ENCODE data around the gene SH3PXD2A.
"Not testable (repeated sequence)": the region's sequence is repeated elsewhere in the genome, so short reads cannot be mapped to it uniquely, and the experiment has no call there.

Gene SH3PXD2A

DNA sequence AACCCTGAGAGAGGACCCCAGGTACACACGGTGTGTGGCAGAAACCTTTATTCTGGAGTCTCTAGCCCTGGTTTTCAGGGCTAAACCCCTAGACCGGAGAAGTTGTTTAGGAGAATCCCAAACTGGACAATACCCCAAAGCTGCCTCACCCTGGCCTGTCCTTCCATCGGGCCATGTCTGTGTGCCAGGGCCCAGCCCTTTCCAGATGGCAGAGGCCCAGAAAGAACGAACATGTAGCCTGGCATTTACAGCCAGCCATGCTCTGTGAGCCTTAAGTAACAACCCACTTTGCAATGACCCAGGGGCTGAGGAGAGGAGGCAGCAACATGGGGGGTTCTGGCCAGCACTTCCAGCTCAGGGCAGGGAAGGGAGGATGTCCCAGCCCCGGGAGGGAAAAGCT is 219.8 kb downstream of the SH3PXD2A start:
- peak in 1 of 58 donors; percentile 11 for DNase-seq

DNA sequence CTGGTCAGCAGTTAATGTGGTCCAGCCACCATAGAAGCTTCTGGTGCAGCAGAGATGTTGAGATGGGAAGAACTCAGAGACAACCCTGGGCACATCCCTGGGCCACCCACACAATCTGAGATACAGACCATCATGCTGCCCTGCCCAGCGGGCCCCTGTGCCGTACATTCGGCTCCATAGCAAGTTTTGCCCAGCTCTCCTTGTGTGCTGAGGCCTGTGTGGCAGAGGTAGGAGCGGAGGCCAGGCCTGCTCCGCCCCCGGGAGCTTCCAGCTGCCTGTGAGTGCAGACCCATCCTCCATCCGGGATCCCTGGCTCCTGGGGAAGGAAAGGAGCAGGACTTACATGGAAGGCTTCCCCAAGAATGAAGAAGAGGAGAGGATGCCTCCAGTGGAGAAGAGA is 221.5 kb downstream of the SH3PXD2A start:
- DNase-seq, result no peak

DNA sequence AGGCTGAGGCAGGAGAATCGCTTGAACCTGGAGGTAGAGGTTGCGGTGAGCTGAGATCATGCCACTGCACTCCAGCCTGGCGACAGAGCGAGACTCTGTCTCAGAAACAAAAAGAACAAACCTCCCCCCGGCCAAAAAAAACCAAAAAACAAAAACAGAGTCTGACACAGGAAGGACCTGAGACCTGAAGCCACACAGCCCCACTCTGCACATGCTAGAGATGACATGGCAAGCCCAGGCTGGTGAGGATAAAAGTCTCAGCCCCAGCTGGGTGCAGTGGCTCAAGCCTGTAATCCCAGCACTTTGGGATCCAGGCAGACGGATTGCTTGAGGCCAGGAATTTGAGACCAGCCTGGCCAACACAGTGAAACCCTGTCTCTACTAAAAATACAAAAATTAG is 222.5 kb downstream of the SH3PXD2A start:
- DNase-seq, result not testable (repeated sequence)

DNA sequence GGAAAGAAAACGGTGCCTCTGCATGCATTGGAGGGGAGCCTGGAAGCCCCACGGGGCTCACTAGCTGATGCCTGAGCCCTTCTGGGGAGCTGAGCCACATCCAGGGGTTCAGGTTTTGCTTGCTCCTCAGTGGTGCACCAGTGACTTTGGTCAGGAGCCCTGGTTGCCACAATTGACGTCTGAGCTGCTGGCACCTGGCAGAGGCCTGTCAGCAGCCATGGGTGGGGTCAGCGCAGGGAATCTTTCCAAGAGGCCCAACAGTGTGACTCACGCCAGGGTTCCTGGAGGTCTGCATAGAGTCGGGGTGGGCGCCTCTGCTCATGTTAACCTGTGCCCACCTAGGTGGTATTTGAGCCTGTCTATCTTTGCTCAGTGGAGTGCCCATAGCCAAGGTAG is 223.1 kb downstream of the SH3PXD2A start:
- DNase-seq, result no peak

DNA sequence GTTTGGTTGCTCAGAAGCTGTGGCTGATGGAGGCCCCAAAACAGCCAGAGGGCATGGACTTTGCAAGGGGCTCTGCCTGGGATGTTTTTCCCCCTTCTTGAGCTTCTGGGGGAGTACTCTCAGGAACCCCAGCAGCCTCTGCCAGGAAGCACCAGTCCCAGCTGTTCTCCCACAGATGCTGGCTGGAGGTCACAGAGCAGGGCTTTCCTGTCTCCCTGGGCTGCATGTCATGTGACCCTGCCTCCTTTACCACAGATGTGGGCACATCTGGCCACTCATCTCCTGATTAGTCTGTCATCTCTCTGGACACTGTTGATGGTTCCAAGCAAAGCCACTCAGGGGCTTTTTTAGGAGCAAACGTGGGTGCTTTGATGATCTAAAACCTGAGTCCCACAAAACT is 225.2 kb downstream of the SH3PXD2A start:
- peak in 5 of 58 donors; percentile 20 to 42 (median 32) for DNase-seq

DNA sequence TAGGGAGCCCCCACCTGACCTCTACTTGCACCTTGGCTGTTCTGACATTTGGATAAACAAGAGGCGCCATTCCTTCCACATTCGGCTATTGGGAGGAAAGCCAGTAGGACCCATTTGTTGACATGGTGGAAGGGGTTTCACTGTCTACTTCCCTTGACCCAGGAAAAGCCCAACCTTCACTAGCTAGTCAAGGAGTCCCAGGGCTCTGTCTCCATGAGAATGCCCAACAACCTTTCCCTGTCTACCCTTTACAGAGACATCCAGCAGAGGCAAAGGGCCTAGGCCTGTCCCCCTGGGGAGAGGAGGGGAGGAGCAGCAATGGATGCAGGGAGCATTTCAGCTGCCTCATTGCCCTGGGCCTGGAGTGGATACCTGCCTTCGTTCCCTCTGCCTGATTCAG is 225.8 kb downstream of the SH3PXD2A start:
- no peak for DNase-seq

DNA sequence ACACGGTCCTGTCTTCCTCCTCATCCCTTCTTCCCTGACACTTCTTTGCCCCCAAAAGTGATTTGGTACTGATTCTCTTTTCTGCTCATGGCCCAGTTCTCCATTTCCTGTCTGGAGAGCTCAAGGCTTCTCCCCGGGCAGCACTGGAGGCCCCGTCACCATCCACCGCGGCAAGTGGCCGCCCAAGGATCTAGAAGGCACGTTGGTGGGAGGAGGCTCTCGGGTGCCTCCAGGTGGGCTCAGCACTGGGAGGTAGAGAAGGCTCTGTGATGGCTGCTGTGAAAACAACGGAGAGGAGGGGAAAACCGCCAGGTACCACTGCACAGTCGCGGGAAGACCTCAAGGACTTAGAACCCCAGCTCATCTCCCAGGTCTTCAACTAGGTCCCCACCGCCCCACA is 227.5 kb downstream of the SH3PXD2A start:
- no peak for DNase-seq

DNA sequence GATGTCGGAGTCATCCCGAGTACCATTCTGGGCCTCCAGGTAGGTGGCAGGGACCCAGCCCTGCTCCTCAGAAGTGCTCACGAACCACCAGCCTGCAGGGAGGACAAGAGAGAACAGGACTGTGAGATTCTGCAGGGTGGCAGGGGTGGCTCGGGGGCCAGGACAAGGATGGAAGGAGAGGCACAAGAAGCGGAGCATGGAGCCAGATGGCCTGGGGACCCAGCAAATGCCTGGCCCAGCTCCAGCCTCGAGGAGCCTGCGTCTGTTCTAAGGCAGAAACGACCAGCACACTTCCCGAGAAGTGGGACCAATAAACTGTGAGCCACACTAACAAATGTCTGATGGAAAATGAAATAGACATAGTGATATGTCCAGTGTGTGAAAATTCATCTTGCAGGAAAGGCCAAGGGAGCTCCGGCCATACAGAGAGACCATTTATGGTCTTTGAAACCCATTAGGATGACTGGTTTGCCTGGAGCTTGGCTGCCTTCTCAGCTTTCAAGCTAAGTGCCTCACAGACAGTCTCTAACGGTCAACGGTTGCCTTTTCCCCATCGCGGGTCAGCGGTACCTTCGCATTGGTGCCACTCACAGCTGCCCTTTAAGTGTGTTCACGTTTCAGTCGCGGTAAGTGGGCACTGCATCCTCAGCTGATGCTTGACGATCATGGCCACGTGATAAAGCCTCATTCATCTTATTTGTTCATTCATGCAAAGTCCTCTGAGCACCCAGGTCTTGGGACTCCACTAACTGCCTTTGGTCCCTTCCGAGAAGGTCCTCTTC is 228.1 kb downstream of the SH3PXD2A start:
- DNase-seq, result no peak

DNA sequence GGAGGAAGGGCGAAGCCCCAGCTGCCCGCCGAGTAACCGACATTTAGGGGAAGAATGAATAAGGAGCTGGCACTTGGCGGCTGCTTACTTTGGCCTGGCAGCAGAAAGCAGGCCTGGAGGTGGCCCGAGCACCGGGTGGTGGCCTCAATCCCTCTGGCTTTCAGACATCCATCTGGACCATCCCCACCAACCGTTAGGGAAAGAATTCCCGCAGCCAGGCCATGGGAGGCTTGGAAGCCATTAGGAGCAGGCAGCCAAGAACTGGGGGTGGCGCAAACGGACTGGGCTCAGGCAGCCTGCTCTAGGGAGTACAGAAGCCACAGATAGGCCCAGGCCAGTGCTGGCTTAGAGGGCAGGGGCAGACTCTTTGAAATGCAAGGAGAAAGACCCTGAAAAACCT is 229.2 kb downstream of the SH3PXD2A start:
- DNase-seq, result peak in 39 of 58 donors; percentile 16 to 87 (median 57)

DNA sequence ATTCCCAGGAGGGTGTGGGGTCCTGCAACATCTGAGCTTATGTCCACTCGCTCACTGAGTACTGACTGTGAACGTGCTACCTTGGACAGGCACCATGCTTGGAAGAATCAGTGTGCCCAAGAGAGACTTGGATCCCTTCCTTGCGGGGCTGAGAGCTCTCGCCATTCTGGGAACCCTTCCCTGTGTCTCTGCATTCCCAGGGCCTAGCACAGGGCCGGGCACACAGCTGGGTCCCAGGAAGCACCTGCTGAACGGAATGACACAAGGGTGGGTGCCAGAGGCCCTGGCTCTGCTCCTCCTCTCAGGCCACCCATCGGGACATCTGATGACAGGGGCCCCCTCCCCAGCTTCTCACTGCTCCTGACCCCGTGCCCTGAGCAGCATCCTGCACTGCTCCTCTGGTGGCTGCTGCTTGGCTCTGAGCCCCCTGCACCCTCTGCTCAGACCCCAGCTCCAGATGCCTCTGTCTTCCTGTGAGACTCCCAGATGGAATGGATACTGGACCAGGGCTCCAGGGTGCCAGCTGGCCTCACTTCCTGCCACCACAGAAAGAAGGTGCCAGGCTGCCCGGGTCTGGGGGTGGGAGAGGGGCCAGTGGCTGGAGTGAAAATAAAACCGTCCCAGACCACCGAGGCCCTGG is 232.3 kb downstream of the SH3PXD2A start:
- DNase-seq, result no peak

DNA sequence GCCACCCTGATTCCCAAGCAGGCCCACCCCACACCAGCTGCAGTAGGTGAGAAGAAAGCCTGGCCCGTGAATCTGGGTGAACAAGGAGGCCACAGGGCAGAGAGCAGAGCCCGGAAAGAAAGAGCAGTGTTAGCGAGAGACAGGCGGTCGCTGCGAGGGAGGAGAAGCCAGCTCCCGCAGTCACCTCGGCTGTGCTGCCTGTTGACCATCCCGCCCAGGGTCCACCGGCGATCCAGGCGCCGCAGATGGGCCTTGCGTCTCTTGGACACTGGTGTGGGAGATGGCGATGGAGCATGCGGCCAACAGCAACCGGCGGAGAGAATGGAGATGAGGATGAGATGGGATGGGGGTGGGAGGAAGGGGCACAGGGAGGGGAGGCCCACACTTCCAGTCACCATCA is 233.1 kb downstream of the SH3PXD2A start:
- no peak for DNase-seq

DNA sequence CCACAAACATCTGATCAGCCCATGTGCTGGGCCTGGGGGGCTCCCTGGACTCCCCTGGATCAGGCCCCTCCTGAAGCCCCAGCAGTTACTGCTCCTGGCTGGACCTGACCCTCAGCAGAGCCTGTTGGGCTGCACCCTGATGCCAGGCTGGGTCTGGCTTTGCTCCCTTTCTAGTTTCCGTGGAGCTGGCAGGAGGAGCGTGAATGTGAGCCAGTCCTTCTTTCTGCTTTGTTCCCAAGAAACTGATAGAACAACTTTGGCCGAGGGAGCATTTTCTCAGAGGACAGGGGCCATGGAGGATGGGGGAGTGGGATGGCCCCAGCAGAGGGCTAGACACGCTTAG is 233.6 kb downstream of the SH3PXD2A start:
- peak in 34 of 58 donors; percentile 16 to 78 (median 38) for DNase-seq

DNA sequence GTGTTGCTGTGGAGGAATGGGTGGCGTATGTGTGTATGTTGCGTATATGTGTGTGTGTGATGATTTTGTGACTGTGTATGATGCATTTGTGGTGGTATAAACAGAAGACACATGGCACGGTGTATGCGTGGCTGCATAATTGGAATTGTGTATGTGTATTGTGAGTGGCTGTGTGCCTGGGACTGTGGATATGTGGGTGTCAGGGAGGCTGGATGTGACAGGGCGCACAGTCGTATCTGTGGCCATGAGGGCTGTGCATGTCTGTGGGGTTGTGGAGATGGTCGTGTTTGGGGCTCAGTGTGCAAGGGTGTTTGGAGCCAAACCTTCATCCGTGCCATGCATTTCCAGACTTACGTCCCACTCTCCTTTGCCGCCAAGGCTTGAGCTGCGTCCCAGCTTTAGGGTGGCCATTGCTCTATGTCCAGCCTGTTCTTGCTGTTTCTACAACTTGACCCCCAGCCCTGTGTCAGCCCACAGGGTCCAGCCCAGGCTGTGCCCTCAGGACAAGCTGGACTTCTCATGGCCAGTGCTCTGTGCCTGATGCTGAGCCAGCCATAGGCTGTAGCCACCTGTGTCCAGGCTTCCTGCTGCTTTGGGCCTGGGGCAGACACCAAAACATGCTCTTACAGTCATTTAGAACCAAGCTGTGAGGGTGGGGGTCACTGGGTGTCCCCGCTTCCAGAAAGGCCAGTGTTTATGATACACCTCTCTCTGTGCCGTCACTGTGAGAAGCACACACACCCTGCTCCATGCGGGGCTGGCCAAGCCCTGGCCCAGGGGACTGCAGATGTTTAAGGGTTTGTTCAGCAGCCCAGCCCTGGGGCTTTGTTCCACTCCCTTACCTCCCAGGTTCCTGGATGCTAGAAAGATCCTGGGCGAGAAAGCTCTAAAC is 234.2 kb downstream of the SH3PXD2A start:
- DNase-seq, result peak in 3 of 58 donors; percentile 24 to 41 (median 34)

DNA sequence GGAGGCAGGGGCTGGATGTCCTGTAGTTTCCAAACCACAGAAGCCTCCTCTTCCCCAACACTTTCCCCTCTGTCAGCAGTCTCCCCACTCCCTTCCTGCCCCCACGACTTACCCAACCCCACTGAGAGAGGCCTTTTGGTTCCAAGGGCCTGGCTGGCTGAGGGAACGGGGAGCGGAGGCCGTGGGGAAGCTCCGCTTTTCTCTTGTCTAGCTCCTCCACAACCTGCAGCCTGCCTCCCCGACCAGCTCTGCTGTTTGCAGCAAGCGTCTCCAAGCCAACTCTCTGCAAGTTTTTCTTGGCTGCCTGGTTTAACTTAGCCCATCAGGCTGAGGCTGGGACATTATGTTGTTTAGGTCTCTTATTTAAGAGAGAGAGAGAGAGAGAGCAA is 235.0 kb downstream of the SH3PXD2A start:
- DNase-seq, result peak in 10 of 58 donors; percentile 8 to 67 (median 24)

DNA sequence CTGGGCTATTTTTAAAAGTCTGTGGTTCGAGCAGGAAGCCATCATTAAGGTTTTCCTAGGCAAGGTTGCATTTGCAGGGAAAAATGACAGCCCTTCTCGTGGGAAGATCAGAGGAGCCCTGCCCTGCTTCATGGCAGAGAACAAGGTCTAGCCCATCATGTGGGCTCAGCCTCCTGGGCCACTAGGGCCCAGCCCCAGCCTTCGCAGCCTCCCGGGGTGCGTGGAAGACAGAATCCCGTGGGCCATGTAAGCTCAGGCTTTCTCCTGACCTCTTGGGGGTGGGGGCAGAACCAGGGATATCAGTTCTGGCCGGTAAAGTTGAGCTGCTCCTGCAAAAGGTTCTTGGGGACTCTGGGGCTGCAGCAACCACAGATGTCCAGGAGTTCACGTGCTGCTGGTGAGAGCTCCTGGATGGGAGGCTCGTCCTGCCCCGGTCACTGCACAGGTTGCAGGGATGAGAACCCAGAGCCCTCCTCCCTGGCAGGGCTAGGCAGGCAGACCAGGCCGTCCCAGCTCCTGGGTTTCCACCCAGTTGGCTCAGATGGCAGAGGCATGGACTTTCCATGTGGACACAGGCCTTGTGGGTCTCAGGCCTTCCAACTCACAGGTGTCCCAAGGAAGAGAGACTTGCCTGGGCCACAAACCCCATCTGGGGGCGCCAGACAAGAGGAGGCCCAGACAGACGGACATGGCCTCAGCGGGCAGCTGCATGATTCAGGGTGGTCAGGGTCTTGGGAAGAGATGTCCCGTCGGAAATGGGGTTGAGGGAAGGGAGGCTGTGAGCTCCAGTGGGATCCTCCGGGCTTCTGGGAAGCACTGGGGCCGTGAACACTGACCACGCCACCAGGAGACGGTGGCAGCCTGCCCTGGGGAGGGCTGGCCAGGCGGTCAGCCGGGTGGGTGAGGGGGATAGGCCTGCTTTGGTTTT is 235.7 kb downstream of the SH3PXD2A start:
- no peak for DNase-seq

DNA sequence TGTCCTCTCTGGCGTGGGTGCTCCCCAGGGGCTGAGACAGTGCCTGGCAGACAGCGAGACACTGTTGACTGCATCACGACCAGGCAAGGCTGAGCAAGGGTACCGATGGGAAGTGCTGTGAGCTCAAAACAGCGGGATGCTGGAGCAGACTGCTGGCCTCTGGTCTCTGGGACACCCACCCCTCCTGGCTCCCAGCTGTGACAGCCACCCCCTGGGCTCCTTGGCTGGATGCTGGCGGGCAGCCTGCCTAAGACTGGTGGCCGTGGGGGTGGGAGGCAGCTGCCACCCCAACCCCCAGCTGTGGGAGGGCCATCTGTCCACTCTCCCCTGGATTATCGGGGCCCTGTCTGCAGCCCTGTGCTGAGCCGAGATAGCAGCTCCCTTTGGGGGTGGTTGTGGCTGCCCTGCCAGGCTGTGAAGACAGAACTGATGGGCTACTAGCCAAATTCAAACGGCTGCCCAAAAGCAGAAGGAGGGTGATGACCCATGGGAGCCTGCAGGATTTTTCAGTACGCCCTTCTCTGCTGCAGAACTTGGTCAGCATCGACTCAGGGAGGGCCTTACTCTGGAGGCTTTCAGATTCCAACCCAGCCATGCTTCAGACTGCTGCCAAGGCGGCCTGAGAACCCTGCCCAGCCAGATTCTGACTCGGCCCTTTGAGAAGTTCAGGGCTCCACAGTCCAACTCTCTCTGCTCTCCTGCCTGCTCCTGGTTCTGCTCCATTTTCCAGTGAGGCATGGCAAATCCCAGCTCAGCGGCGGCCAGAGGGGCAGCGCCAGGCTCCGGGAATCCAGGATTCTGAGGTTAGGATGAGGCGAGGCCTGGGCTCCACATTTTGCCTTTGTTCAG is 236.6 kb downstream of the SH3PXD2A start:
- peak in 50 of 58 donors; percentile 16 to 83 (median 56) for DNase-seq

DNA sequence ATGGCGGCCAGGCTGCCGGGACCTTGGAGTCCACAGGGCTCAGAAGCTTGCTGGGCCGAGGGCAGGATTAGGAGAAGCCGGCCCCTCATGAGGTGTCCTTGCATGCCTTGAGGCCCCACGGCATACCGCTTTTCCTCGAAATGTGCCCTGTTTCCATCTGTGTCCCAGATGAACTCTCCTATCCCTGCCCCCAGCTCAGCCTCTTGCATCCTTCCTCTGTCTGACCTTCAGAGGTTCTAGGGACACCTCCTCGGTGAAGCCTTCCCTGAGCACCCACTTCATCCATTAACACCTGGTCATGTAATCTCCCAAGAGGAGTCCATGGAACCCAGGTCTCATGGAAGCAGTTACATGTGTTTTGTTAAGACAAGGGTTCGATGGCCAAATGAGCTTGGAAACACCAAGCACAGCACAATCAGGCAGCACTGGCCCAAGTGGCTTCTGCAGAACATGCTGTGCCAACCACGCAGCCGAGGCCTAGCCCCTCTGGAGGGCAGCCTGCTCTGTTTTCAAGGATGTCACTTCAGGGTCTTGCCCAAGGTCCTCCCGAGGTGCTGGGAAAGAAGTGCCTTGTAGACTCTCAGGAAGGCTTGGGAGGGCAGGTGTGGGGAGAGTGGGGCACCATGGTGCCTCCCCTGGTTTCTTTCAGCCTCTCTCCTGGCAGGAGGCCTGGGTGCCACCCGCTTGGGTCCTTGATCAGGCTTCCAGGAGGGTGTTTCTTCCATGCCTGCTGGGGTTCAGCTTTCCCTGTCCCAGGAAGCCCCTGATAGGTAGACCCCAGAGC is 237.6 kb downstream of the SH3PXD2A start:
- DNase-seq, result no peak

DNA sequence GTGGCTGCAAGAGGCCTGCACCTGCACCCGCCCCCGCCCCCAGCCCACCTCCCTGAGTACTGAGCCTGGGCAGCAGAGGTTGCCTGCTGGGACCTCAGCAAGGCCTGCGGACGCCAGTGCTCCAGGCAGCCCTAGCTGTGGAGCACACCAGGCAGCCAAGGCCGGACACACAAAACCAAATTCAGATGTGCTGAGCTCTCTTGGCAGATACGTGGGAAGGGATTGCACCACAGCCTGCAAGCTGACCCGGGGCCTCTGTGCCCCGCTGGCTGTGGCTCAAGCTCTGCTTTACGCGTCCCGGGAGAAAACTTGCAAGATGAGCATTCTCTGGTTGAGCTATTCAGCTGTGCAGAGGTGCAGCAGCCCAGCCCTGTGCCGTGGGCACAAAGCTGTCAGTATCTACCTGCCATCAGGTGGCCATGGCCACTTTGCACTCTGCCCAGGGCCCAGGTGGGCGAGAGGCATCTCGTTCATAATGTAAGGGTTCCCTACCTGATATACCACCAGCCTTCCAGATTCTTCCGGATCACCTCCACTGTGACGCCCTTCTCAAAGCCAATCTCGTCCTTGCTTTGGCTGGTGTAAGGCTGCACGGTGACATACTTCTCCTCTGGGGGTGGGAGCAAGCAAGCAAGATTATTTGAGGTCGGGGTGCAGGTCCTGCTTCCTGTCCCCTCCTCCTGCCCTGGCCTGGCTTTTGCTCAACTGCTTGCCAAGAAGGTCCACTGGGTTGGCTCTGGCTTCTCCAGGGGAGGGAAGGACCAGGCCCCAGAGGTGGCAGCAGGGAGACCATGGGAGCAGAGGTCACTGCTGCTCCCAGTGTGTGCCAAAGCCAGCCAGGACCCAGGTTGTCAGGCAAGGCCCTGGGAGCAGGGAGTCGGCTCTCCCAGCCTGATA is 238.4 kb downstream of the SH3PXD2A start:
- DNase-seq, result peak in 1 of 58 donors; percentile 18
